ENCODE results near the gene STAM2. TPM values are rescaled to one million over a fixed set of nuclear protein-coding genes. Genes with fewer than 3 reads are reported as not detected.

The STAM2 gene
- total RNA-seq, 1 donor from 2014 or later = 25.7 TPM

GRCh38 chr2:152071518-152071917 lies 104.0 kb downstream of the STAM2 start:
- H3K27me3 ChIP-seq (ENCODE audit: control insufficient read depth, insufficient read depth, low read length) = no peaks in the 10 kb centered on the region
- H3K36me3 ChIP-seq (ENCODE audit: control insufficient read depth, insufficient read depth, low read length) = no peaks in the 10 kb centered on the region
- no peak for DNase-seq (ENCODE audit: low read depth)
- H3K4me3 ChIP-seq (ENCODE audit: low read depth, low read length) = no peak overlapping the region
- TF ChIP-seq CTCF (IDR thresholded peaks at IDR 0.05; ENCODE audit: insufficient read depth, low read length, poor library complexity, severe bottlenecking) = no peak

GRCh38 chr2:152071092-152071491 lies 104.5 kb downstream of the STAM2 start:
- DNase-seq (ENCODE audit: low read depth) = no peak
- no peaks in the 10 kb centered on the region for H3K27me3 ChIP-seq (ENCODE audit: control insufficient read depth, insufficient read depth, low read length)
- H3K4me3 ChIP-seq (ENCODE audit: low read depth, low read length) = no peak overlapping the region
- TF ChIP-seq CTCF (IDR thresholded peaks at IDR 0.05; ENCODE audit: insufficient read depth, low read length, poor library complexity, severe bottlenecking) = no peak
- no peaks in the 10 kb centered on the region for H3K36me3 ChIP-seq (ENCODE audit: control insufficient read depth, insufficient read depth, low read length)

GRCh38 chr2:152068226-152068625 lies 107.3 kb downstream of the STAM2 start:
- no peaks in the 10 kb centered on the region for H3K36me3 ChIP-seq (ENCODE audit: control insufficient read depth, insufficient read depth, low read length)
- H3K27me3 ChIP-seq (ENCODE audit: control insufficient read depth, insufficient read depth, low read length) = no peaks in the 10 kb centered on the region
- no peak overlapping the region for H3K4me3 ChIP-seq (ENCODE audit: low read depth, low read length)
- DNase-seq (ENCODE audit: low read depth) = no peak
- TF ChIP-seq CTCF (IDR thresholded peaks at IDR 0.05; ENCODE audit: insufficient read depth, low read length, poor library complexity, severe bottlenecking) = no peak

- Histone ChIP-seq H3K36me3 (ENCODE audit: control insufficient read depth, insufficient read depth, low read length) (no peaks in the 10 kb centered on the region), H3K27me3 (ENCODE audit: control insufficient read depth, insufficient read depth, low read length) (no peaks in the 10 kb centered on the region), H3K4me3 (ENCODE audit: low read depth, low read length) (no peak overlapping the region)
- DNase-seq (ENCODE audit: low read depth) = no peak
- TF ChIP-seq CTCF (IDR thresholded peaks at IDR 0.05; ENCODE audit: insufficient read depth, low read length, poor library complexity, severe bottlenecking) = no peak
These were observed 107.7 kb downstream of the STAM2 start for GRCh38 chr2:152067823-152068222.

Other genes starting within 250 kb of the STAM2 start
- 0.79 and 1.3 TPM in 2 replicates for gene CACNB4, start 76.7 kb downstream of the STAM2 start, total RNA-seq
- 65.0 and 68.0 TPM in 2 replicates for gene FMNL2, start 159.4 kb upstream of the STAM2 start, total RNA-seq

All from kidney epithelial cell (primary cell).